Right lobe of liver (tissue), 4 donors: ENCODE results near the gene NCBP1.

Experiments
- CTCF ChIP-seq, 4 donors: fragments of 200-600 bp in 3 of 4; fragments of 450-650 bp in 1 of 4; IDR thresholded peaks; one replicate each; pipeline versions ENCODE4 v1.5.1 to v1.8.0; 2016 to 2022; ENCODE audit warnings: antibody characterized with exemption in 4 of 4, mild to moderate bottlenecking in 2 of 4
- POLR2A ChIP-seq: fragments of 450-650 bp; IDR thresholded peaks from one replicate; pipeline ENCODE4 v1.6.1; 2017; ENCODE audit warnings: antibody characterized with exemption, mild to moderate bottlenecking
- donor health status: DM: no; HTN: no; CAD: no.
- donor health status: DM: no; HTN: no; CAD: no.
- donor health status: DM: no; HTN: yes; CAD: no.

- TF ChIP-seq CTCF (IDR thresholded peaks at IDR 0.05) = no peak
- TF ChIP-seq POLR2A = no peak
Observed at GRCh38 chr9:97666907-97667686, 33.5 kb downstream of the NCBP1 start.
